Left ventricle myocardium inferior (tissue), 1 donor: ENCODE measurements around the gene RGL4. TPM values are rescaled to one million over a fixed set of nuclear protein-coding genes. Genes with fewer than 3 reads are reported as not detected.

Source experiments
- DNase-seq: peaks from one replicate; pipeline ENCODE4 v3.0.0-alpha.2; 2020
- H3K27ac ChIP-seq: fragments of 200-600 bp; replicated peaks from 2 replicates; pipeline ENCODE4 v1.8.0; 2021
- H3K27me3 ChIP-seq: fragments of 200-600 bp; 2 replicates; pipeline ENCODE4 v1.8.0; 2021; ENCODE audit warnings: low read depth
- H3K36me3 ChIP-seq: fragments of 200-600 bp; 2 replicates; pipeline ENCODE4 v1.8.0; 2021
- H3K4me1 ChIP-seq: fragments of 200-600 bp; 2 replicates; pipeline ENCODE4 v1.8.0; 2021
- H3K4me3 ChIP-seq: fragments of 200-600 bp; 2 replicates; pipeline ENCODE4 v1.8.0; 2021; ENCODE audit warnings: mild to moderate bottlenecking, moderate library complexity
- H3K9me3 ChIP-seq: fragments of 200-600 bp; replicated peaks from 2 replicates; pipeline ENCODE4 v1.8.0; 2021
- intact Hi-C: fragments of 100-400 bp; cut with micrococcal nuclease; formaldehyde crosslinking; loops from one replicate; pipeline ENCODE4 v1.11.0; 2022
- total RNA-seq: library from RNA; stranded (reverse); fragmentation: NEBNext Ultra II Directional; extraction: Animal tissue kit (Norgen Biotek cat#: 25700); gene quantifications from one replicate; pipeline ENCODE4 v1.2.1, GENCODE V29; 2021
- TF ChIP-seq, protein P1 (sequence below): fragments of 200-600 bp; IDR thresholded peaks from 2 replicates; pipeline ENCODE4 v1.8.0; 2021; ENCODE audit warnings: antibody characterized with exemption, mild to moderate bottlenecking, borderline replicate concordance
- donor health status: DM: no; HTN: yes; CAD: no; lungs with severe emphysema.

Gene RGL4
- total RNA-seq, 1 donor from 2014 or later, result not detected

GRCh38 chr22:23715806-23716375 lies 25.1 kb downstream of the RGL4 start:
- intact Hi-C loops, result no loop called here
- no peaks in the 10 kb centered on the region for H3K27me3 ChIP-seq
- H3K9me3 ChIP-seq, result no peaks in the 10 kb centered on the region
- TF ChIP-seq, protein P1, sequence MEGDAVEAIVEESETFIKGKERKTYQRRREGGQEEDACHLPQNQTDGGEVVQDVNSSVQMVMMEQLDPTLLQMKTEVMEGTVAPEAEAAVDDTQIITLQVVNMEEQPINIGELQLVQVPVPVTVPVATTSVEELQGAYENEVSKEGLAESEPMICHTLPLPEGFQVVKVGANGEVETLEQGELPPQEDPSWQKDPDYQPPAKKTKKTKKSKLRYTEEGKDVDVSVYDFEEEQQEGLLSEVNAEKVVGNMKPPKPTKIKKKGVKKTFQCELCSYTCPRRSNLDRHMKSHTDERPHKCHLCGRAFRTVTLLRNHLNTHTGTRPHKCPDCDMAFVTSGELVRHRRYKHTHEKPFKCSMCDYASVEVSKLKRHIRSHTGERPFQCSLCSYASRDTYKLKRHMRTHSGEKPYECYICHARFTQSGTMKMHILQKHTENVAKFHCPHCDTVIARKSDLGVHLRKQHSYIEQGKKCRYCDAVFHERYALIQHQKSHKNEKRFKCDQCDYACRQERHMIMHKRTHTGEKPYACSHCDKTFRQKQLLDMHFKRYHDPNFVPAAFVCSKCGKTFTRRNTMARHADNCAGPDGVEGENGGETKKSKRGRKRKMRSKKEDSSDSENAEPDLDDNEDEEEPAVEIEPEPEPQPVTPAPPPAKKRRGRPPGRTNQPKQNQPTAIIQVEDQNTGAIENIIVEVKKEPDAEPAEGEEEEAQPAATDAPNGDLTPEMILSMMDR, result no peak
- H3K4me1 ChIP-seq, result peaks cover 23% of the 10 kb centered on the region
- no peak overlapping the region for H3K27ac ChIP-seq
- H3K4me3 ChIP-seq, result peak overlapping the region; percentile 93
- DNase-seq, result no peak
- H3K36me3 ChIP-seq, result peaks cover 41% of the 10 kb centered on the region

DNA sequence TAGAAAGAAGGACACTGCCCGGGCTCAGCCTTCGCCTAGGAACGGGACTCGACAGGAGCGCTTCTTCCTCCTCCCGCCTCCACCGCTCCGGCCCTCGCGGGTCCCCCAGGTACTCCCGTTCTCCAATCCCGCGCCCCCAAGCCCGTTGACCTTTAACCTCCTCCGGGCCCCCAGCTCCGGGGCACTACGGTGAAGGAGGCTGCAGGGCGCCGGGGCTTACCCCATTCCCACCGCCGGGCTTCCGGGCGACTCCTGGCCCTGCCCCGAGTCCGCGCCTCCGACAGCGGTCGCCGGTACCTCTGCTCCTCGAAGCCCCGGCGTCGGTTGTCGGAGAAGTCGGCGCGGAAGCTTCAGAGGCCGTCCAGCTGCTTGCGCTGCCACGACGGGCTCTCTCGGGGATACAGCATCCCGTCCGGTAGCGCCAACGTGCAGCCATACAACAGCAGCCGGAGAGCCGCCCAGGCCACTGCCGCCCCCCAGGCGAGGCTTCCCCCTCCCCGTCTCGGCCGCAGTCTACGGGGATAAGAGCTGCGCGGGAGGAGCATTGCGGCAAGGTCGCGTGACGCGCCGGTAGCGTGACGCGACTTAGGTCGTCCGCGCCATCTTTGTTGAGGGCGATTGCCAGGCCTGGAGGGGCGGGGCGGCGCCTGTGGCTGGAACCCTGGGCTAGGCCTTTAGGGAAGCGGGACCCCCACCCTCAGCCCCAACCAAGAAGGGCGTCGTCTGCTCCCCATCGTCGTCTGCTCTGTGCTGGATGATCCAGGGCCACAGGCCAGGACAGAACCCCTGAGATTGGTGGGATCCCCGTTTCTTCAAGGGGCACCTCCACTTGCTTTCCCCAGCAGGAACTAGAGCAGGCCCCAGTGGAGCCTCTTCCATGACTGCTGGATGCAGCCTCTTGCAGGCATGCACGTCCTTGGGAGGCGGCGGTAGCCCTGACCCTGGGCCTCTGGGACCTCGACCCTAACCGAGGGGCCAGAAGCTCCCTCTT lies 26.3 kb downstream of the RGL4 start:
- H3K4me1 ChIP-seq, result peaks cover 23% of the 10 kb centered on the region
- peak; percentile 87 for DNase-seq
- H3K4me3 ChIP-seq, result peak overlapping the region; percentile 93
- peaks cover 29% of the 10 kb centered on the region for H3K36me3 ChIP-seq
- intact Hi-C loops, result no loop called here
- H3K27ac ChIP-seq, result peak overlapping the region; percentile 83
- H3K9me3 ChIP-seq, result no peaks in the 10 kb centered on the region
- no peaks in the 10 kb centered on the region for H3K27me3 ChIP-seq
- TF ChIP-seq, protein P1, result no peak

- H3K4me3 ChIP-seq, result no peak overlapping the region
- H3K27me3 ChIP-seq, result no peaks in the 10 kb centered on the region
- H3K27ac ChIP-seq, result no peak overlapping the region
- H3K9me3 ChIP-seq, result no peaks in the 10 kb centered on the region
- intact Hi-C loops, result no loop called here
- peaks cover 23% of the 10 kb centered on the region for H3K4me1 ChIP-seq
- DNase-seq, result no peak
- peaks cover 14% of the 10 kb centered on the region for H3K36me3 ChIP-seq
- TF ChIP-seq, protein P1, result no peak
These were observed 27.8 kb downstream of the RGL4 start for GRCh38 chr22:23718371-23719165.

DNA sequence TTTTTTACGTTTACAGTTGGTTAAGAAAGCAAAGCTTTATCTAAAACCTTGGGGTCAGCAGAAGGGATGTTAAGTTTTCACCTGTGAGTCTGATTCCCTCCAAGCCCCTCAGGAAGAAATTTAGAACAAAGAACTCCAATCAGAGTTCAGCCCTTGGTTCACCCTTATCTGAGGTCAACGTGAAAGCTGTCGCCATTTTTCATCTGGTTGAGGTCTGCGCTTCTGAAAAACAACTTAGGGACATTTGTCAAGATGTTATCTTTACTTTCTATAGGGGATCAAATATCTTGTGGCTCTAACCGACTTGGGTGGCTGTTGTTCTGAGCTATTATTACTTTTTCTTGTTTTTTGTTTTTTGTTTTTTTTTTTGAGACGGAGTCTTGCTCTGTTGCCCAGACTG lies 30.0 kb downstream of the RGL4 start:
- Histone ChIP-seq H3K9me3 (no peaks in the 10 kb centered on the region), H3K36me3 (no peaks in the 10 kb centered on the region), H3K4me1 (peaks cover 18% of the 10 kb centered on the region), H3K27ac (no peak overlapping the region), H3K27me3 (no peaks in the 10 kb centered on the region), H3K4me3 (no peak overlapping the region)
- intact Hi-C loops, result no loop called here
- TF ChIP-seq, protein P1, result no peak
- DNase-seq, result no peak

DNA sequence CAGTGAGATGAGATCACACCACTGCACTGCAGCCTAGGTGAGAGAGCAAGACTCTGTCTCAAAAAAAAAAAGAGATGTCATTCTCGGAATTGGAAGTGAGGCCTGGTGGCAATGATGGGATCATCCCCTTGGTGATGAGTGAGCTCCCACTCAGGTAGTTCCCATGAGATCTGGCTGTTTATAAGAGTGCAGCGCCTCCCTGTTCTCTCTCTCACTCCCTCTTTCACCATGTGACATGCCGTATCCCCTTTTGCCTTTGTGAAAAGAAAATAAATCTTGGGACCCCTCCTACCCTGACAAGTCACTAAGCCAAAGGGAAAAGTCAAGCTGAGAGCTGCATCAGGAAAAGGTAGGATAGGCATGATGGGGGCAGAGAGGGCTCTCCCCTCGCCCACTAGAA lies 31.3 kb downstream of the RGL4 start:
- no peaks in the 10 kb centered on the region for H3K36me3 ChIP-seq
- TF ChIP-seq, protein P1, result no peak
- H3K27ac ChIP-seq, result no peak overlapping the region
- H3K9me3 ChIP-seq, result no peaks in the 10 kb centered on the region
- intact Hi-C loops, result no loop called here
- H3K4me1 ChIP-seq, result peaks cover 5% of the 10 kb centered on the region
- H3K27me3 ChIP-seq, result no peaks in the 10 kb centered on the region
- H3K4me3 ChIP-seq, result no peak overlapping the region
- no peak for DNase-seq
